Measurements from ENCODE around the gene METTL4.

GRCh38 chr18:2518473-2518872 is 52.8 kb downstream of the METTL4 start:
- no peak for TF ChIP-seq SMC3 (conservative IDR thresholded peaks at IDR 0.05; ENCODE audit: poor library complexity)
- TF ChIP-seq, protein P1, sequence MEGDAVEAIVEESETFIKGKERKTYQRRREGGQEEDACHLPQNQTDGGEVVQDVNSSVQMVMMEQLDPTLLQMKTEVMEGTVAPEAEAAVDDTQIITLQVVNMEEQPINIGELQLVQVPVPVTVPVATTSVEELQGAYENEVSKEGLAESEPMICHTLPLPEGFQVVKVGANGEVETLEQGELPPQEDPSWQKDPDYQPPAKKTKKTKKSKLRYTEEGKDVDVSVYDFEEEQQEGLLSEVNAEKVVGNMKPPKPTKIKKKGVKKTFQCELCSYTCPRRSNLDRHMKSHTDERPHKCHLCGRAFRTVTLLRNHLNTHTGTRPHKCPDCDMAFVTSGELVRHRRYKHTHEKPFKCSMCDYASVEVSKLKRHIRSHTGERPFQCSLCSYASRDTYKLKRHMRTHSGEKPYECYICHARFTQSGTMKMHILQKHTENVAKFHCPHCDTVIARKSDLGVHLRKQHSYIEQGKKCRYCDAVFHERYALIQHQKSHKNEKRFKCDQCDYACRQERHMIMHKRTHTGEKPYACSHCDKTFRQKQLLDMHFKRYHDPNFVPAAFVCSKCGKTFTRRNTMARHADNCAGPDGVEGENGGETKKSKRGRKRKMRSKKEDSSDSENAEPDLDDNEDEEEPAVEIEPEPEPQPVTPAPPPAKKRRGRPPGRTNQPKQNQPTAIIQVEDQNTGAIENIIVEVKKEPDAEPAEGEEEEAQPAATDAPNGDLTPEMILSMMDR (IDR thresholded peaks at IDR 0.05; ENCODE audit: poor library complexity, severe bottlenecking) = no peak
- no peak for TF ChIP-seq MXI1 (conservative IDR thresholded peaks at IDR 0.05; ENCODE audit: poor library complexity, severe bottlenecking)
- no peak for TF ChIP-seq EZH2 (IDR thresholded peaks at IDR 0.05; ENCODE audit: borderline replicate concordance, insufficient read depth, low read length, poor library complexity, severe bottlenecking)
- no peak for TF ChIP-seq RAD21 (conservative IDR thresholded peaks at IDR 0.05)
- no peak for TF ChIP-seq POLR2AphosphoS5 (IDR thresholded peaks at IDR 0.05)

Data from neural cell (in vitro differentiated cells).